Inflammatory macrophage treated with lipopolysaccharide for 1 hour (primary cell): ENCODE data around the gene ADCY3.
"Not testable (repeated sequence)": the region's sequence is repeated elsewhere in the genome, so short reads cannot be mapped to it uniquely, and the experiment has no call there.

Source experiments
- DNase-seq, 2 donors: peaks; one replicate each; pipeline ENCODE4 v3.0.0-alpha.2; 2020 to 2022

The ADCY3 gene

GRCh38 chr2:24800487-24800886, 119.5 kb downstream of the ADCY3 start:
- not testable (repeated sequence) for DNase-seq

GRCh38 chr2:24797644-24798043, 122.4 kb downstream of the ADCY3 start:
- no peak for DNase-seq

GRCh38 chr2:24793761-24794435, 126.1 kb downstream of the ADCY3 start:
- DNase-seq = peak in 1 of 2 donors; percentile 9

- DNase-seq = peak; percentile 94 to 95
These were observed 126.9 kb downstream of the ADCY3 start, which contains the start of the genes CENPO and PTRHD1 for GRCh38 chr2:24792874-24793760. TSS of gene CENPO (plus strand) at chr2:24793425. CDS start at chr2:24793920, 495 bp downstream. TSS of gene PTRHD1 (minus strand) at chr2:24793391. CDS start at chr2:24793377, 14 bp downstream.

GRCh38 chr2:24792542-24792873, 127.5 kb downstream of the ADCY3 start:
- DNase-seq = no peak

- no peak for DNase-seq
These were observed 128.6 kb downstream of the ADCY3 start for GRCh38 chr2:24791452-24791851.

GRCh38 chr2:24788816-24789215, 131.2 kb downstream of the ADCY3 start:
- DNase-seq = no peak

- no peak for DNase-seq
These were observed 132.5 kb downstream of the ADCY3 start for GRCh38 chr2:24787532-24787931.

- DNase-seq = peak; percentile 14 to 26
These were observed 134.2 kb downstream of the ADCY3 start for GRCh38 chr2:24785671-24786321.

- DNase-seq = no peak
These were observed 136.4 kb downstream of the ADCY3 start for GRCh38 chr2:24783641-24784040.

GRCh38 chr2:24779116-24779515, 140.9 kb downstream of the ADCY3 start:
- peak; percentile 8 to 20 for DNase-seq

- DNase-seq = no peak
These were observed 145.7 kb downstream of the ADCY3 start for GRCh38 chr2:24774373-24774772.

GRCh38 chr2:24771764-24772586, 148.1 kb downstream of the ADCY3 start:
- DNase-seq = no peak

- DNase-seq = no peak
These were observed 149.0 kb downstream of the ADCY3 start for GRCh38 chr2:24771061-24771460.
